H1 (cell line): Measurements from ENCODE around the gene TP53TG3D. TPM values are rescaled to one million over a fixed set of nuclear protein-coding genes. Genes with fewer than 3 reads are reported as not detected.
"Not testable (repeated sequence)": the region's sequence is repeated elsewhere in the genome, so short reads cannot be mapped to it uniquely, and the experiment has no call there.

Source experiments
- CTCF ChIA-PET: fragments of 300-600 bp; sonication (Branson Sonifier 250); formaldehyde crosslinking; loops from one replicate; lab custom pipeline; 2021; ENCODE audit not compliant: partially characterized antibody; lab: Charles Lee
- POLR2A ChIA-PET: fragments of 300-600 bp; sonication (Branson Sonifier 250); formaldehyde crosslinking; loops from one replicate; lab custom pipeline; 2021; ENCODE audit warnings: inconsistent platforms; ENCODE audit not compliant: partially characterized antibody; lab: Charles Lee
- DNase-seq, 2 experiments: peaks; one replicate each; pipeline versions ENCODE4 v3.0.0 to v3.0.0-alpha.2; 2010 to 2022; ENCODE audit warnings: low spot score in 2 of 2, low read depth in 1 of 2, mixed read lengths in 1 of 2
- FAIRE-seq: peaks from 2 replicates; lab custom pipeline; 2011; peaks lifted over from hg19 to GRCh38; lab: Jason Lieb, UNC
- H2AFZ ChIP-seq: 2 replicates; pipeline ENCODE4 v1.8.1; 2012; ENCODE audit warnings: low read length, inconsistent platforms
- H2AK5ac ChIP-seq: 2 replicates; pipeline ENCODE4 v1.6.1; 2013; ENCODE audit warnings: low read depth, low read length
- H2BK120ac ChIP-seq: replicated peaks from 2 replicates; pipeline ENCODE3; 2013; ENCODE audit warnings: low read depth, low read length, inconsistent platforms
- H2BK12ac ChIP-seq: 2 replicates; pipeline ENCODE4 v1.6.1; 2013; ENCODE audit warnings: low read depth, low read length
- H2BK15ac ChIP-seq: 2 replicates; pipeline ENCODE4 v1.6.1; 2013; ENCODE audit warnings: low read length
- H2BK20ac ChIP-seq: 2 replicates; pipeline ENCODE4 v1.6.1; 2013; ENCODE audit warnings: low read length
- H2BK5ac ChIP-seq: 2 replicates; pipeline ENCODE4 v1.6.1; 2013; ENCODE audit warnings: low read depth, low read length
- H3K14ac ChIP-seq: 2 replicates; pipeline ENCODE4 v1.6.1; 2013; ENCODE audit warnings: inconsistent platforms; ENCODE audit not compliant: insufficient read length
- H3K18ac ChIP-seq: 2 replicates; pipeline ENCODE4 v1.6.1; 2013; ENCODE audit warnings: low read length; ENCODE audit errors: extremely low read depth
- H3K23ac ChIP-seq: 2 replicates; pipeline ENCODE4 v1.6.1; 2013; ENCODE audit warnings: inconsistent platforms; ENCODE audit not compliant: insufficient read length
- H3K23me2 ChIP-seq: 2 replicates; pipeline ENCODE4 v1.6.1; 2013; ENCODE audit warnings: low read depth, low read length
- H3K27ac ChIP-seq: 2 replicates; pipeline ENCODE4 v1.6.1; 2011; ENCODE audit warnings: low read depth, low read length, inconsistent platforms
- H3K27me3 ChIP-seq, 4 experiments: replicated peaks in 1 of 4; 1 replicate in 1 of 4; 2 replicates in 3 of 4; pipeline versions ENCODE4 v1.6.1 to v1.8.1; 2011 to 2013; ENCODE audit warnings: low read length in 3 of 4, mild to moderate bottlenecking in 3 of 4, inconsistent platforms in 2 of 4, mixed read lengths in 2 of 4, moderate library complexity in 1 of 4; ENCODE audit not compliant: control insufficient read depth in 3 of 4, insufficient read depth in 3 of 4; ENCODE audit errors: extremely low read depth in 1 of 4
- H3K36me3 ChIP-seq, 4 experiments: 2 replicates each; pipeline versions ENCODE4 v1.6.1 to v1.8.1; 2011 to 2013; ENCODE audit warnings: mild to moderate bottlenecking in 4 of 4, low read length in 3 of 4, moderate library complexity in 2 of 4, control low read depth in 1 of 4, inconsistent platforms in 1 of 4; ENCODE audit not compliant: insufficient read depth in 4 of 4, control insufficient read depth in 2 of 4
- H3K4ac ChIP-seq: replicated peaks from 2 replicates; pipeline ENCODE3; 2013; ENCODE audit warnings: low read length, low read depth, mixed read lengths, inconsistent platforms; ENCODE audit not compliant: insufficient read length
- H3K4me1 ChIP-seq, 4 experiments: replicated peaks in 1 of 4; 1 replicate in 1 of 4; 2 replicates in 3 of 4; pipeline versions ENCODE4 v1.6.1 to v1.8.1; 2011 to 2013; ENCODE audit warnings: low read length in 3 of 4, inconsistent platforms in 2 of 4, mixed read lengths in 1 of 4; ENCODE audit not compliant: insufficient read depth in 4 of 4, control insufficient read depth in 3 of 4
- H3K4me2 ChIP-seq, 2 experiments: 2 replicates each; pipeline versions ENCODE4 v1.6.1 to v1.8.1; 2011 to 2013; ENCODE audit warnings: low read depth in 2 of 2, low read length in 2 of 2, control low read depth in 1 of 2, inconsistent platforms in 1 of 2, mild to moderate bottlenecking in 1 of 2; ENCODE audit not compliant: insufficient read depth in 1 of 2
- H3K4me3 ChIP-seq, 4 experiments: fragments of 200-600, 300-600 bp in 1 of 4; sonication (generic), shearing (Covaris generic), sonication (Bioruptor Twin) in 1 of 4; 2 replicates each; pipeline versions ENCODE4 v1.5.1 to v1.8.1; 2011 to 2016; ENCODE audit warnings: low read length in 4 of 4, low read depth in 3 of 4, control low read depth in 2 of 4, inconsistent platforms in 2 of 4, mild to moderate bottlenecking in 2 of 4, mixed read lengths in 1 of 4, moderate library complexity in 1 of 4; ENCODE audit not compliant: insufficient read depth in 2 of 4; ENCODE audit errors: extremely low read depth in 1 of 4
- H3K56ac ChIP-seq: replicated peaks from 2 replicates; pipeline ENCODE3; 2013; ENCODE audit warnings: low read depth, mild to moderate bottlenecking, mixed read lengths, low read length, inconsistent platforms; ENCODE audit not compliant: insufficient read length
- H3K79me1 ChIP-seq: 2 replicates; pipeline ENCODE4 v1.6.1; 2013; ENCODE audit warnings: low read depth, low read length, control low read depth
- H3K79me2 ChIP-seq, 2 experiments: 2 replicates each; pipeline versions ENCODE4 v1.6.1 to v1.8.1; 2012 to 2013; ENCODE audit warnings: low read length in 2 of 2, mild to moderate bottlenecking in 2 of 2, inconsistent platforms in 1 of 2; ENCODE audit not compliant: insufficient read depth in 2 of 2, control insufficient read depth in 1 of 2
- H3K9ac ChIP-seq, 4 experiments: replicated peaks in 1 of 4; 1 replicate in 1 of 4; 2 replicates in 3 of 4; pipeline versions ENCODE4 v1.6.1 to v1.8.1; 2011 to 2013; ENCODE audit warnings: low read depth in 3 of 4, low read length in 3 of 4, control low read depth in 2 of 4, mild to moderate bottlenecking in 2 of 4, moderate library complexity in 2 of 4, inconsistent platforms in 1 of 4; ENCODE audit errors: extremely low read depth in 1 of 4
- H3K9me3 ChIP-seq, 2 experiments: 2 replicates each; pipeline versions ENCODE4 v1.6.1 to v1.8.1; 2012 to 2013; ENCODE audit warnings: mild to moderate bottlenecking in 2 of 2, moderate library complexity in 2 of 2, control low read depth in 1 of 2, inconsistent platforms in 1 of 2, low read depth in 1 of 2, low read length in 1 of 2, mixed read lengths in 1 of 2; ENCODE audit not compliant: insufficient read depth in 2 of 2
- H4K20me1 ChIP-seq, 2 experiments: replicated peaks in 1 of 2; 2 replicates each; pipeline versions ENCODE3 to v1.8.1; 2011 to 2013; ENCODE audit warnings: inconsistent platforms in 2 of 2, low read length in 2 of 2, mild to moderate bottlenecking in 1 of 2; ENCODE audit not compliant: insufficient read depth in 2 of 2, control insufficient read depth in 1 of 2
- H4K5ac ChIP-seq: 2 replicates; pipeline ENCODE4 v1.6.1; 2013; ENCODE audit warnings: low read length, low read depth, mixed read lengths, inconsistent platforms; ENCODE audit not compliant: insufficient read length
- H4K8ac ChIP-seq: 2 replicates; pipeline ENCODE4 v1.8.0; 2013; ENCODE audit warnings: mild to moderate bottlenecking, moderate library complexity, low read length, inconsistent platforms; ENCODE audit not compliant: insufficient read depth; ENCODE audit errors: extremely low read depth
- H4K91ac ChIP-seq: replicated peaks from 2 replicates; pipeline ENCODE3; 2013; ENCODE audit warnings: low read length, mixed read lengths, inconsistent platforms; ENCODE audit not compliant: insufficient read length
- WGBS, 2 experiments: shearing (Covaris generic) in 1 of 2; methylation state at CpG; one replicate each; pipeline versions ENCODE4 v1.1.6 to v1.1.7; 2013 to 2015; ENCODE audit warnings: low lambda C conversion rate in 2 of 2, mixed read lengths in 2 of 2, inconsistent platforms in 1 of 2, low coverage in 1 of 2, missing lambda C conversion rate in 1 of 2; ENCODE audit not compliant: insufficient replicate concordance in 2 of 2, insufficient coverage in 1 of 2, insufficient read length in 1 of 2; ENCODE audit errors: extremely low coverage in 1 of 2, missing lambda C conversion rate in 1 of 2; 5-methylcytosine and 5-hydroxymethylcytosine counted together
- polyA plus RNA-seq, 7 experiments: library from polyadenylated mRNA; depleted of rRNA in 3 of 7; stranded (reverse) in 5 of 7; unstranded in 2 of 7; fragments of >200 nt in 5 of 7; fragments of 200-250 nt in 2 of 7; gene quantifications; 1 replicate in 5 of 7; 2 replicates in 1 of 7; 4 replicates in 1 of 7; pipeline versions ENCODE4 v1.2.1 to v1.2.3, GENCODE V29; 2011 to 2013; ENCODE audit warnings: missing spikeins in 2 of 7, mixed read lengths in 2 of 7
- total RNA-seq: library from RNA; stranded (reverse); fragmentation: NEBNext Ultra II Directional; extraction: Animal tissue kit (Norgen Biotek cat#: 25700); gene quantifications from 2 replicates; pipeline ENCODE4 v1.2.1, GENCODE V29; 2021

The TP53TG3D gene
- total and polyA plus RNA-seq, 2 of the 8 experiments (the other 6 are each of a cell fraction or from before 2014, with no cell fraction given) = not detected

- H3K27me3 ChIP-seq, H4K8ac ChIP-seq, H2BK15ac ChIP-seq, H3K18ac ChIP-seq, H2BK12ac ChIP-seq, H3K4ac ChIP-seq, DNase-seq, H3K23ac ChIP-seq, H4K20me1 ChIP-seq, POLR2A ChIA-PET, CTCF ChIA-PET, H3K9ac ChIP-seq, H2BK120ac ChIP-seq, H3K36me3 ChIP-seq, H2BK20ac ChIP-seq, H2AFZ ChIP-seq, H3K79me1 ChIP-seq, H3K4me2 ChIP-seq, H3K23me2 ChIP-seq, H2BK5ac ChIP-seq, H3K4me1 ChIP-seq, FAIRE-seq, H3K56ac ChIP-seq, H4K5ac ChIP-seq, H3K79me2 ChIP-seq, H3K27ac ChIP-seq, H3K4me3 ChIP-seq, H2AK5ac ChIP-seq, H3K14ac ChIP-seq, H4K91ac ChIP-seq: not testable (repeated sequence)
- peaks cover 0 to 25% of the 10 kb centered on the region in 2 experiments; a peak in 1 of 4 replicates for H3K9me3 ChIP-seq
Observed at GRCh38 chr16:32283024-32283423, 29.9 kb downstream of the TP53TG3D start.

GRCh38 chr16:32283917-32284495, 30.9 kb downstream of the TP53TG3D start:
- H2BK5ac ChIP-seq, H2BK15ac ChIP-seq, H3K27me3 ChIP-seq, H2BK12ac ChIP-seq, H3K4me2 ChIP-seq, H3K9ac ChIP-seq, H2AFZ ChIP-seq, H3K27ac ChIP-seq, H3K4ac ChIP-seq, H3K4me3 ChIP-seq, H3K23me2 ChIP-seq, H2BK20ac ChIP-seq, H3K79me2 ChIP-seq, CTCF ChIA-PET, H4K5ac ChIP-seq, H4K8ac ChIP-seq, H3K18ac ChIP-seq, H3K36me3 ChIP-seq, H2BK120ac ChIP-seq, H4K91ac ChIP-seq, H3K56ac ChIP-seq, FAIRE-seq, H3K79me1 ChIP-seq, H4K20me1 ChIP-seq, DNase-seq, H3K14ac ChIP-seq, H3K23ac ChIP-seq, POLR2A ChIA-PET, H3K4me1 ChIP-seq, H2AK5ac ChIP-seq: not testable (repeated sequence)
- 78 to 100% methylated on average over 3 to 5 of the region's 5 CpGs for WGBS, 2 experiments
- peaks cover 0 to 25% of the 10 kb centered on the region in 2 experiments; a peak in 1 of 4 replicates for H3K9me3 ChIP-seq
